ENCODE measurements around the gene ATP8A2. TPM values are rescaled to one million over a fixed set of nuclear protein-coding genes. Genes with fewer than 3 reads are reported as not detected.

ATP8A2 gene
- total RNA-seq, 1 donor: 0.72 TPM

DNA sequence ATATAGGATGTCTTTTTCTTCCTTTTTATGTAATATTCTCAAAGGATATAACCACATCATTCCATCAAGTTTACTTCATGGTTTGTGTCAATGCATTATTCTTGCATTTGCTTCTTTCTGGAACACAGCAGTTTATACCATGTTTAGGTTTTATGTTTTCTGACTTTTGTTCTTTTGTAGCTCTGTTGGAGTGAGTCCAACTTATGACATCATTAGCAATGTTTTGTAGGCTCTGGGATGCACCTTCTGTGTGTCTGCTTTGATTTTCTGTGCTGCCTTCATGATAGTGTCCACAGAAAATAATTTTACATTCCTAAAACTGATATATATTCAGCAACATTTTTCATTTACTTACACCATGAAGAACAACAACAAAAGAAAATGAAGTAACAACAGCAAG is 611.1 kb downstream of the ATP8A2 start:
- TF ChIP-seq, protein P1, sequence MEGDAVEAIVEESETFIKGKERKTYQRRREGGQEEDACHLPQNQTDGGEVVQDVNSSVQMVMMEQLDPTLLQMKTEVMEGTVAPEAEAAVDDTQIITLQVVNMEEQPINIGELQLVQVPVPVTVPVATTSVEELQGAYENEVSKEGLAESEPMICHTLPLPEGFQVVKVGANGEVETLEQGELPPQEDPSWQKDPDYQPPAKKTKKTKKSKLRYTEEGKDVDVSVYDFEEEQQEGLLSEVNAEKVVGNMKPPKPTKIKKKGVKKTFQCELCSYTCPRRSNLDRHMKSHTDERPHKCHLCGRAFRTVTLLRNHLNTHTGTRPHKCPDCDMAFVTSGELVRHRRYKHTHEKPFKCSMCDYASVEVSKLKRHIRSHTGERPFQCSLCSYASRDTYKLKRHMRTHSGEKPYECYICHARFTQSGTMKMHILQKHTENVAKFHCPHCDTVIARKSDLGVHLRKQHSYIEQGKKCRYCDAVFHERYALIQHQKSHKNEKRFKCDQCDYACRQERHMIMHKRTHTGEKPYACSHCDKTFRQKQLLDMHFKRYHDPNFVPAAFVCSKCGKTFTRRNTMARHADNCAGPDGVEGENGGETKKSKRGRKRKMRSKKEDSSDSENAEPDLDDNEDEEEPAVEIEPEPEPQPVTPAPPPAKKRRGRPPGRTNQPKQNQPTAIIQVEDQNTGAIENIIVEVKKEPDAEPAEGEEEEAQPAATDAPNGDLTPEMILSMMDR (IDR thresholded peaks at IDR 0.05; ENCODE audit: extremely low read depth, low read depth, low read length): no peak
- H2AFZ ChIP-seq (ENCODE audit: low read length): no peak overlapping the region
- H3K4me2 ChIP-seq (ENCODE audit: insufficient read depth, low read length): no peak overlapping the region
- H3K4me1 ChIP-seq (ENCODE audit: insufficient read depth, low read length): no peaks in the 10 kb centered on the region
- no peaks in the 10 kb centered on the region for H4K20me1 ChIP-seq (ENCODE audit: insufficient read depth, low read length)
- H3K27ac ChIP-seq (ENCODE audit: low read depth, low read length): no peak overlapping the region
- H3K4me3 ChIP-seq (ENCODE audit: insufficient read depth, low read length): no peak overlapping the region
- DNase-seq (ENCODE audit: insufficient read length, low spot score, missing footprints): no peak
- no peaks in the 10 kb centered on the region for H3K27me3 ChIP-seq (ENCODE audit: insufficient read depth, low read length)
- no peaks in the 10 kb centered on the region for H3K79me2 ChIP-seq (ENCODE audit: insufficient read depth, low read length)
- no peaks in the 10 kb centered on the region for H3K9me3 ChIP-seq (ENCODE audit: low read depth, low read length)
- H3K36me3 ChIP-seq (ENCODE audit: insufficient read depth, low read length): no peaks in the 10 kb centered on the region

DNA sequence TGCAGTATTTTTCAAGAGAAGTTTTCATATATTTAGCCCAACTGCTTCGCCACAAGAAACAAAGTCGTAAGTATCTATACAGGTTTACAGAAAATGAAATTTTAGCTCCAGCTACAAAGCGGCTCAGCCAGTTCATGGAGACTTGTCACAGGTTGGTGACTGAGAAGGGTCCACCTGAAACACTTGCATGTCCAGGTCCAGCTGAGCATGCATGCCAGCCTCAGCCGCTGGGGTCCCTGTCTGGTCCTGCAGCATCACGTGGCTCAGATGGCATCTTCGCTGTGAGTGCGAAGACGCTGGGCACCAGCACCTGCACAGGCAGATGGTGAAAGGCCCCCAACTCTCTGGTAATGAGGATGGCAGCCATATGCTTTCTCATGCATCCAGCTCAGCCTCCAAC is 616.2 kb downstream of the ATP8A2 start:
- DNase-seq (ENCODE audit: insufficient read length, low spot score, missing footprints): no peak
- no peaks in the 10 kb centered on the region for H3K79me2 ChIP-seq (ENCODE audit: insufficient read depth, low read length)
- H3K4me3 ChIP-seq (ENCODE audit: insufficient read depth, low read length): no peak overlapping the region
- no peak overlapping the region for H3K4me2 ChIP-seq (ENCODE audit: insufficient read depth, low read length)
- H3K4me1 ChIP-seq (ENCODE audit: insufficient read depth, low read length): no peaks in the 10 kb centered on the region
- no peaks in the 10 kb centered on the region for H3K9me3 ChIP-seq (ENCODE audit: low read depth, low read length)
- no peaks in the 10 kb centered on the region for H4K20me1 ChIP-seq (ENCODE audit: insufficient read depth, low read length)
- TF ChIP-seq, protein P1 (IDR thresholded peaks at IDR 0.05; ENCODE audit: extremely low read depth, low read depth, low read length): no peak
- no peaks in the 10 kb centered on the region for H3K36me3 ChIP-seq (ENCODE audit: insufficient read depth, low read length)
- H2AFZ ChIP-seq (ENCODE audit: low read length): no peak overlapping the region
- H3K27me3 ChIP-seq (ENCODE audit: insufficient read depth, low read length): no peaks in the 10 kb centered on the region
- no peak overlapping the region for H3K27ac ChIP-seq (ENCODE audit: low read depth, low read length)

DNA sequence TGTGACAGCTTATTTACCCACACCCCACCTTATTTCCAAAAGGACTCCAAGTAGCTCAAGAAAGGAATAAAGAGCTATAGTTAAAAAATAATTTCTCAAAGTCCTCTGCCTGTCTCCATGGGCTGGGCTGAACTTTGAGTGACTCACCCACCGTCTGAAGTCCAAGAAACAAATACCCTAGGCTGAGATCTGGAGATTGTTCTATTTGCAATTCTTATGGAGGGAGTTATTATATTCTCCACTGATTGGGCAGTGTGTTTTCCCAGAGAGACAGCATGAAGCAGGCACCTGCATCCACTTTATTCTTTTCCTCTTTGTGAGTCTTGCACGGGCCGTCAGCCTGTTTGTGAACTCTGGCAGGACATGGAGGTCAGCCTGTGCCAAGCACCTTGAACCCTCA is 616.9 kb downstream of the ATP8A2 start:
- no peak for DNase-seq (ENCODE audit: insufficient read length, low spot score, missing footprints)

DNA sequence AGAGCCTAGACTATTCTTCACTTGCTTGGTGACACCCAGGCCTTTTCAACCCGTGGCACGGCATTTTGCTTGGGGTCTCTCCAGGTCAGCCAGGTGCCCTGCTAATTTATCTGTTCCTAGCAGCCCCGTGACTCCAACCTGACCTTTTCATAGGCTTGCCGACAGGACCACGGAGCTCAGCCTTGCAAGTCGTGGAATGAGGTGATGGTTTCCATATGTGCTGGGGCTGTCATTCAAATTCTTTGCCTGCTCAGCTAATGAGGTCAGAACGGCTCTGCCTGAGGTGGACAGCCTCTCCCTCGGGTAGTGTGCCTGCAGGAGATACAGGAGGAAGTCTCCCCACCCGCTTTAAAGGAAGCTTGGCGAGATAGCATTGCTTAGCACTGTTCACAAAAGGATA is 619.0 kb downstream of the ATP8A2 start:
- no peak overlapping the region for H3K27ac ChIP-seq (ENCODE audit: low read depth, low read length)
- H3K4me3 ChIP-seq (ENCODE audit: insufficient read depth, low read length): no peak overlapping the region
- H2AFZ ChIP-seq (ENCODE audit: low read length): no peak overlapping the region
- H3K36me3 ChIP-seq (ENCODE audit: insufficient read depth, low read length): no peaks in the 10 kb centered on the region
- no peak overlapping the region for H3K4me2 ChIP-seq (ENCODE audit: insufficient read depth, low read length)
- no peaks in the 10 kb centered on the region for H3K79me2 ChIP-seq (ENCODE audit: insufficient read depth, low read length)
- no peak for DNase-seq (ENCODE audit: insufficient read length, low spot score, missing footprints)
- no peaks in the 10 kb centered on the region for H3K4me1 ChIP-seq (ENCODE audit: insufficient read depth, low read length)
- TF ChIP-seq, protein P1 (IDR thresholded peaks at IDR 0.05; ENCODE audit: extremely low read depth, low read depth, low read length): no peak
- H3K27me3 ChIP-seq (ENCODE audit: insufficient read depth, low read length): no peaks in the 10 kb centered on the region
- no peaks in the 10 kb centered on the region for H4K20me1 ChIP-seq (ENCODE audit: insufficient read depth, low read length)
- H3K9me3 ChIP-seq (ENCODE audit: low read depth, low read length): no peaks in the 10 kb centered on the region

More for the DNA sequence above, 616.9 kb downstream of the ATP8A2 start:
- no peaks in the 10 kb centered on the region for H3K27me3 ChIP-seq (ENCODE audit: insufficient read depth, low read length)
- no peaks in the 10 kb centered on the region for H4K20me1 ChIP-seq (ENCODE audit: insufficient read depth, low read length)
- no peaks in the 10 kb centered on the region for H3K9me3 ChIP-seq (ENCODE audit: low read depth, low read length)
- no peak overlapping the region for H2AFZ ChIP-seq (ENCODE audit: low read length)
- no peaks in the 10 kb centered on the region for H3K36me3 ChIP-seq (ENCODE audit: insufficient read depth, low read length)
- TF ChIP-seq, protein P1 (IDR thresholded peaks at IDR 0.05; ENCODE audit: extremely low read depth, low read depth, low read length): no peak
- H3K27ac ChIP-seq (ENCODE audit: low read depth, low read length): no peak overlapping the region
- H3K4me3 ChIP-seq (ENCODE audit: insufficient read depth, low read length): no peak overlapping the region
- H3K4me2 ChIP-seq (ENCODE audit: insufficient read depth, low read length): no peak overlapping the region
- H3K4me1 ChIP-seq (ENCODE audit: insufficient read depth, low read length): no peaks in the 10 kb centered on the region
- no peaks in the 10 kb centered on the region for H3K79me2 ChIP-seq (ENCODE audit: insufficient read depth, low read length)

Measured in osteoblast (primary cell).